Measurements from ENCODE around the gene COG5. TPM values are rescaled to one million over a fixed set of nuclear protein-coding genes. Genes with fewer than 3 reads are reported as not detected.

Gene COG5
- total and polyA plus RNA-seq, 12 donors = 4.4 to 43.8 (median 32.8) TPM

DNA sequence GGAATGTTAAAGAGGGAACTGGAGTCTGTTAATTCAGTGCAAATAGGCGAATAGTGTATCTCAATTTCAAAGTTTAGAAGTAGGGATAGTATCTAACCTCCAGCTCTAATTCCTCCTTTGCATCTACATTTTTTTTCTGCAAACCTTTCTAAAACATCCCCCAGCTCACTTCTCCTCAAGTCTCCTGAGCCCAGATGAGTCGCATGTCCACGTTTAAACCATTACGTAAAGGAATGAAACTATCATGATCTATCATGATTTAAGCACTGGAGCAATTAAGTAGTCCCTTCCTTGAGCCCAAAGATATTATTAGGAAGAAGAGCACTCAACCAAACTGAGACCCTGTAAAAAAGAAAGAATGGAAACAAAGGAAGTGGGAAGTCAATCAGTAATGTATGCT lies 64.0 kb downstream of the COG5 start:
- TF ChIP-seq, protein P1, sequence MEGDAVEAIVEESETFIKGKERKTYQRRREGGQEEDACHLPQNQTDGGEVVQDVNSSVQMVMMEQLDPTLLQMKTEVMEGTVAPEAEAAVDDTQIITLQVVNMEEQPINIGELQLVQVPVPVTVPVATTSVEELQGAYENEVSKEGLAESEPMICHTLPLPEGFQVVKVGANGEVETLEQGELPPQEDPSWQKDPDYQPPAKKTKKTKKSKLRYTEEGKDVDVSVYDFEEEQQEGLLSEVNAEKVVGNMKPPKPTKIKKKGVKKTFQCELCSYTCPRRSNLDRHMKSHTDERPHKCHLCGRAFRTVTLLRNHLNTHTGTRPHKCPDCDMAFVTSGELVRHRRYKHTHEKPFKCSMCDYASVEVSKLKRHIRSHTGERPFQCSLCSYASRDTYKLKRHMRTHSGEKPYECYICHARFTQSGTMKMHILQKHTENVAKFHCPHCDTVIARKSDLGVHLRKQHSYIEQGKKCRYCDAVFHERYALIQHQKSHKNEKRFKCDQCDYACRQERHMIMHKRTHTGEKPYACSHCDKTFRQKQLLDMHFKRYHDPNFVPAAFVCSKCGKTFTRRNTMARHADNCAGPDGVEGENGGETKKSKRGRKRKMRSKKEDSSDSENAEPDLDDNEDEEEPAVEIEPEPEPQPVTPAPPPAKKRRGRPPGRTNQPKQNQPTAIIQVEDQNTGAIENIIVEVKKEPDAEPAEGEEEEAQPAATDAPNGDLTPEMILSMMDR (IDR thresholded peaks at IDR 0.05) = no peak
- no peak for TF ChIP-seq POLR2A (IDR thresholded peaks at IDR 0.05)
- DNase-seq = no peak
- intact Hi-C loops (cut with DNase I) = no loop called here
- no peak overlapping the region for H3K27ac ChIP-seq
- H3K27me3 ChIP-seq = no peaks in the 10 kb centered on the region
- no peaks in the 10 kb centered on the region for H3K4me1 ChIP-seq (replicated peaks in 1 of 2)
- no peaks in the 10 kb centered on the region for H3K36me3 ChIP-seq (replicated peaks in 1 of 2)
- 86 to 93% (median 90%) methylated on average over 4 of the region's 4 CpGs for WGBS, 4 donors
- no peaks in the 10 kb centered on the region for H3K9me3 ChIP-seq (replicated peaks in 1 of 3)
- no peak overlapping the region for H3K4me3 ChIP-seq

DNA sequence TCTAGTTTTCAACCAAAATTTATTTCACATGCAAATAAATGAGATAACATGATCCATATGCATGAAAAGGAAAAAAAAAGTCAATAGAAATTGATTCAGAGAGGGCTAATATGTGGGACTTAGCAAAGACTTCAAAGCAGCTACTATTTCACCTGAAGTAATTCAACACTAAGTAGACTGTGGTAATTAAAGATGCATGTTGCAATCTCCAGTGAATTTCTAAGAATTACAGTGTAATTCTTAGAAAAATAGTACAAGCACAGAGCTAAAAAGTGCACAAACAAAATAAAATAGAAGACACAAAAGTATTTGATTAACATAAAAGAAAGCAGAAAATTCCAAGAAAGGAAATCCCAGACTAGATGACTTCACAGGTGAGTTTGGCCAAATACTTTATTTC lies 68.2 kb downstream of the COG5 start:
- no peak for DNase-seq
- no peaks in the 10 kb centered on the region for H3K4me1 ChIP-seq (replicated peaks in 1 of 2)
- H3K36me3 ChIP-seq (replicated peaks in 1 of 2) = no peaks in the 10 kb centered on the region
- H3K9me3 ChIP-seq (replicated peaks in 1 of 3) = no peaks in the 10 kb centered on the region
- no peaks in the 10 kb centered on the region for H3K27me3 ChIP-seq
- no peak overlapping the region for H3K4me3 ChIP-seq
- intact Hi-C loops (cut with DNase I) = no loop called here
- TF ChIP-seq POLR2A (IDR thresholded peaks at IDR 0.05) = no peak
- TF ChIP-seq, protein P1 (IDR thresholded peaks at IDR 0.05) = no peak
- no peak overlapping the region for H3K27ac ChIP-seq

DNA sequence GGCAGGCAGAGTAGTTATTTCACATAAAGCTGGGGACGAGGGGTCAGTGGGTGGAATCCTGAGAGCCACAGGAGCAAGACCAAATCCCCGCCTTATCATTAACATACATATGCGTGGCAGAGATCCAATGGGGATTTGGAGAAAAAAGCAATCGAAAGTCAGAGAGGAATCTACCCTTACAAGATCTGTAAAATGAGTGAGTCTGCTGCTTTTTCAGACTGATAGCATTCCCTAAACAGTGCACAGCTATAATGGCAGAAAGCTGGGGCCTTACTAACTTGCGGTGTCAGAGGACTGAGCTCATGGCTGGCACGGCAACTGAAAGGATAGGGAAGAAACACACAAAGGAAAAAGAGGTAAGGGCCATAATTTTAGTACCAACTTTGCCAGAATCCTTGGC lies 68.8 kb downstream of the COG5 start:
- Histone ChIP-seq H3K27me3 (no peaks in the 10 kb centered on the region), H3K27ac (no peak overlapping the region), H3K4me1 (replicated peaks in 1 of 2) (no peaks in the 10 kb centered on the region), H3K9me3 (replicated peaks in 1 of 3) (no peaks in the 10 kb centered on the region), H3K36me3 (replicated peaks in 1 of 2) (no peaks in the 10 kb centered on the region), H3K4me3 (no peak overlapping the region)
- TF ChIP-seq, protein P1 (IDR thresholded peaks at IDR 0.05) = no peak
- TF ChIP-seq POLR2A (IDR thresholded peaks at IDR 0.05) = no peak
- 89 to 95% (median 95%) methylated on average over 6 of the region's 6 CpGs for WGBS, 4 donors
- intact Hi-C loops (cut with DNase I) = no loop called here
- DNase-seq = no peak

DNA sequence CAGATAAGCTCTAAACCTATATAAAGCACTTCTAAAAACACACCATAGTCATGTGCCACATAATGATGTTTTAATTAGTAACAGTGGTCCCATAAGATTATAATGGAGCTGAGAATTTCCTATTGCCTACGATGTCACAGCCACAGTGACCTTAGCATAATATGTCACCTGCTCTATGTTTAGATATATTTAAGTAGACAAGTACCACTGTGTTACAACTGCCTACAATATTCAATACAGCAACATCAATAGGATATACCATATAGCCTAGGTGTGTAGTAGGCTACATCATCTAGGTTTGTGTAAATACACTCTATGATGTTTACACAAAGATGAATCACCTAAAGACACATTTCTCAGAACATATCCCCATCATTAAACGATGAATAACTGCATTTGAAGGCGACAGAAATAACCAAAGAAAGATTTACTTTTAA lies 69.4 kb downstream of the COG5 start:
- DNase-seq = no peak
- no peaks in the 10 kb centered on the region for H3K27me3 ChIP-seq
- TF ChIP-seq POLR2A (IDR thresholded peaks at IDR 0.05) = no peak
- TF ChIP-seq, protein P1 (IDR thresholded peaks at IDR 0.05) = no peak
- H3K36me3 ChIP-seq (replicated peaks in 1 of 2) = no peaks in the 10 kb centered on the region
- H3K27ac ChIP-seq = no peak overlapping the region
- no peaks in the 10 kb centered on the region for H3K4me1 ChIP-seq (replicated peaks in 1 of 2)
- H3K9me3 ChIP-seq (replicated peaks in 1 of 3) = no peaks in the 10 kb centered on the region
- intact Hi-C loops (cut with DNase I) = no loop called here
- no peak overlapping the region for H3K4me3 ChIP-seq
- WGBS, 4 donors = 91 to 95% (median 94%) methylated on average over 3 of the region's 3 CpGs

Data from adrenal gland (tissue), 12 donors.